ENCODE measurements around the gene LUZP2.

DNA sequence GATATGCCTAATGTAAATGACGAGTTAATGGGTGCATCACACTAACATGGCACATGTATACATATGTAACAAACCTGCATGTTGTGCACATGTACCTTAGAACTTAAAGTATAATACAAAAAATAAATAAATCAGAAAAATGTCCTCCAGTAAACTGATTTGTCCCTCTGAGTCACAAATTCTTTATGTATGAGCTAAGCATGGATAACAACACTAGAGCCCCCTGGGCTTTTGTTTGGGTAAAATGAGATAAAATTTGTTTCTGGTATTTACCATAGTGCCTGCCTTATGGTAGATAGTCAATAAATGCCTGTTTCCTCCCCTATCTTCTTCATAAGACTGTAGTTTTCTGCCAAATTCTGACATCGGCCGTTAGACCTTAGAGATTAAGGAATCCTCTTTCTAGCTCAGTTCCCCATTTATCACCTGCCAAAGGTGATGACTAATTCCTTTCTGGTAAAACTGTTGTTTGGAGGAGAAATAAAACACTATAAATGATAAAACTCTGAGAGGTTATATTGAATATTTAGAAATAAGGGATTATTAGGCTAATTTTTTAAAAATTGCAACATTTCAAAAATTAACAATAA is 43.6 kb upstream of the LUZP2 start:
- TF ChIP-seq POLR2A (IDR thresholded peaks at IDR 0.05; ENCODE audit: low read depth, low read length): no peak
- no peak for TF ChIP-seq POLR2AphosphoS5 (IDR thresholded peaks at IDR 0.05; ENCODE audit: low read depth, low read length)
- TF ChIP-seq TAF1 (IDR thresholded peaks at IDR 0.05; ENCODE audit: borderline replicate concordance, low read depth, low read length): no peak
